ENCODE data around the gene ACAA2. TPM values are rescaled to one million over a fixed set of nuclear protein-coding genes. Genes with fewer than 3 reads are reported as not detected.

Gene ACAA2
- total RNA-seq, 1 experiment from 2014 or later: 18.2 TPM

DNA sequence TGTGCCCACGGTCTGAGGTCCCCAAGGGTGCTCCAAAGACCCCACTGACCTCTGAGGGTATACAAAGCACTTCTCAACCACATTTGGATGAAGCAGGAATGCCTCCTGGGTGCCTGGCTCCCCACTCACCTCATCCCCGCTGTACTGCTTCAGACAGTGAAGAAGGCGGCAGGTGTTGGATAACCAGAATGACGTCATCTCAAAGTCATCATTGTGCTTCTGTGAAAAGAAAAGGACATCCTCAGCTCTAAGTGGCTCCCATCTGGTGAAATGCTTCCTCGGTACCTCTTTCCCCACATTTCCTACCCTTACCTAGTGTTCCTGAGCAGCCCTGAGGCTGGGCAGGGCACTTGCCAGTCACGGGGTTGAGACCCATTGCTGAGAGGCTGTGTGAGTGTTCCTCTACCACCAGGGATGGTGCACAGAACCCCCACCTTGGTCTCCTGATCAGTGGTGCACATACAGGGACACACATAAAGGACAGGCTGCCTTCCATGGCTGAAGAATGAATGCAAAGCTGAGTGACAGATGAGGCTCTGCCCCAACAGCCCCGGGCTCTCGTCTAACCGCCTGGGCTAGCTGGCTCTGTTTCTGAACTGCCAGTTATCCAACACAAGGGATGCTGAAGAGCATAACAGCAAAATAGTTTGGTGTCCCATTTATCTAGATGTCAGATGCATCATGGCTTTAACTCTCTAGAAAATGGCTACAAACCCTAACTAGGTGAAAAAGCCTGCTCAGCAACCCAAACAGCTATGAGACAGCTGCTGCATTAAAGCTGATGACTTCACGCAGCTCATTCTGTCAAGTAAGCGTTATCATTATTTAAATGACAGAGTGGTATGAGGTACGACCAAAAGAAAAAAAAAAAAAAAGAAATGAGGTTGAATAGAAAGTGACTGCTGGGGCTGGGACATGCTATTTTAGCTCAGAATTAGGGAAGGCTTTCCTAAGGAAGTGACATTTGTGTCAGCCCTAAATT lies 28.2 kb upstream of the ACAA2 start:
- H3K4me2 ChIP-seq (ENCODE audit: low read length): no peak overlapping the region
- no peak overlapping the region for H3K27ac ChIP-seq (ENCODE audit: low read depth, low read length)
- no peak overlapping the region for H2AFZ ChIP-seq (ENCODE audit: low read depth, low read length, poor library complexity, severe bottlenecking)
- TF ChIP-seq, protein P1, sequence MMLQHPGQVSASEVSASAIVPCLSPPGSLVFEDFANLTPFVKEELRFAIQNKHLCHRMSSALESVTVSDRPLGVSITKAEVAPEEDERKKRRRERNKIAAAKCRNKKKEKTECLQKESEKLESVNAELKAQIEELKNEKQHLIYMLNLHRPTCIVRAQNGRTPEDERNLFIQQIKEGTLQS (IDR thresholded peaks at IDR 0.05): no peak
- TF ChIP-seq FOSL1 (IDR thresholded peaks at IDR 0.05; ENCODE audit: low read depth) (no peak), TCF7L2 (IDR thresholded peaks at IDR 0.05; ENCODE audit: borderline replicate concordance, extremely low read depth, insufficient read depth, insufficient read length) (no peak), EZH2 (IDR thresholded peaks at IDR 0.05) (no peak)
- TF ChIP-seq, protein P2, sequence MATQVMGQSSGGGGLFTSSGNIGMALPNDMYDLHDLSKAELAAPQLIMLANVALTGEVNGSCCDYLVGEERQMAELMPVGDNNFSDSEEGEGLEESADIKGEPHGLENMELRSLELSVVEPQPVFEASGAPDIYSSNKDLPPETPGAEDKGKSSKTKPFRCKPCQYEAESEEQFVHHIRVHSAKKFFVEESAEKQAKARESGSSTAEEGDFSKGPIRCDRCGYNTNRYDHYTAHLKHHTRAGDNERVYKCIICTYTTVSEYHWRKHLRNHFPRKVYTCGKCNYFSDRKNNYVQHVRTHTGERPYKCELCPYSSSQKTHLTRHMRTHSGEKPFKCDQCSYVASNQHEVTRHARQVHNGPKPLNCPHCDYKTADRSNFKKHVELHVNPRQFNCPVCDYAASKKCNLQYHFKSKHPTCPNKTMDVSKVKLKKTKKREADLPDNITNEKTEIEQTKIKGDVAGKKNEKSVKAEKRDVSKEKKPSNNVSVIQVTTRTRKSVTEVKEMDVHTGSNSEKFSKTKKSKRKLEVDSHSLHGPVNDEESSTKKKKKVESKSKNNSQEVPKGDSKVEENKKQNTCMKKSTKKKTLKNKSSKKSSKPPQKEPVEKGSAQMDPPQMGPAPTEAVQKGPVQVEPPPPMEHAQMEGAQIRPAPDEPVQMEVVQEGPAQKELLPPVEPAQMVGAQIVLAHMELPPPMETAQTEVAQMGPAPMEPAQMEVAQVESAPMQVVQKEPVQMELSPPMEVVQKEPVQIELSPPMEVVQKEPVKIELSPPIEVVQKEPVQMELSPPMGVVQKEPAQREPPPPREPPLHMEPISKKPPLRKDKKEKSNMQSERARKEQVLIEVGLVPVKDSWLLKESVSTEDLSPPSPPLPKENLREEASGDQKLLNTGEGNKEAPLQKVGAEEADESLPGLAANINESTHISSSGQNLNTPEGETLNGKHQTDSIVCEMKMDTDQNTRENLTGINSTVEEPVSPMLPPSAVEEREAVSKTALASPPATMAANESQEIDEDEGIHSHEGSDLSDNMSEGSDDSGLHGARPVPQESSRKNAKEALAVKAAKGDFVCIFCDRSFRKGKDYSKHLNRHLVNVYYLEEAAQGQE (IDR thresholded peaks at IDR 0.05; ENCODE audit: low read depth): no peak
- no peaks in the 10 kb centered on the region for H3K9me3 ChIP-seq (ENCODE audit: control insufficient read depth in 1 of 2, insufficient read depth in 1 of 2, low read depth in 1 of 2, low read length in 2 of 2)
- H3K36me3 ChIP-seq (ENCODE audit: control insufficient read depth in 1 of 2, insufficient read depth in 2 of 2, low read length in 2 of 2): peaks cover 3 to 12% of the 10 kb centered on the region in 2 experiments; a peak in 3 of 4 replicates
- ChIA-PET RAD21 (ENCODE audit: low non-redundant PET in 1 of 2, low total read pairs in 2 of 2, uncharacterized antibody in 2 of 2, unreplicated experiment in 2 of 2) (interaction anchor here in 1 of 2 experiments (0.6 kb wide), 1 partner anchor 119 kb away, joined by 3 read pairs; no protein-coding TSS in a partner anchor), POLR2A (no interaction called here), CTCF (no interaction called here)
- intact Hi-C loops (cut with micrococcal nuclease): no loop called here
- no peak overlapping the region for H3K4me3 ChIP-seq (replicated peaks in 1 of 2; ENCODE audit: low read depth in 1 of 2, low read length in 2 of 2)
- H3K79me2 ChIP-seq (ENCODE audit: insufficient read depth, low read length): no peaks in the 10 kb centered on the region
- no peak for DNase-seq (ENCODE audit: low read depth, low spot score)
- no peak for ATAC-seq
- no peaks in the 10 kb centered on the region for H3K9me2 ChIP-seq (ENCODE audit: insufficient read depth)
- H3K9ac ChIP-seq (ENCODE audit: low read length): no peak overlapping the region
- peaks cover 0 to 16% of the 10 kb centered on the region in 2 experiments; a peak in 2 of 4 replicates for H3K4me1 ChIP-seq (ENCODE audit: control insufficient read depth in 1 of 2, insufficient read depth in 2 of 2, low read length in 2 of 2)
- BruUV-seq (replicated peaks): no TSS peak
- no peaks in the 10 kb centered on the region for H3K27me3 ChIP-seq (ENCODE audit: insufficient read depth, low read length)
- H4K20me1 ChIP-seq (ENCODE audit: insufficient read depth): no peaks in the 10 kb centered on the region
